Measurements from ENCODE around the gene TRAPPC4.
"Not testable (repeated sequence)": the region's sequence is repeated elsewhere in the genome, so short reads cannot be mapped to it uniquely, and the experiment has no call there.

TRAPPC4 gene, protein sequence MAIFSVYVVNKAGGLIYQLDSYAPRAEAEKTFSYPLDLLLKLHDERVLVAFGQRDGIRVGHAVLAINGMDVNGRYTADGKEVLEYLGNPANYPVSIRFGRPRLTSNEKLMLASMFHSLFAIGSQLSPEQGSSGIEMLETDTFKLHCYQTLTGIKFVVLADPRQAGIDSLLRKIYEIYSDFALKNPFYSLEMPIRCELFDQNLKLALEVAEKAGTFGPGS

DNA sequence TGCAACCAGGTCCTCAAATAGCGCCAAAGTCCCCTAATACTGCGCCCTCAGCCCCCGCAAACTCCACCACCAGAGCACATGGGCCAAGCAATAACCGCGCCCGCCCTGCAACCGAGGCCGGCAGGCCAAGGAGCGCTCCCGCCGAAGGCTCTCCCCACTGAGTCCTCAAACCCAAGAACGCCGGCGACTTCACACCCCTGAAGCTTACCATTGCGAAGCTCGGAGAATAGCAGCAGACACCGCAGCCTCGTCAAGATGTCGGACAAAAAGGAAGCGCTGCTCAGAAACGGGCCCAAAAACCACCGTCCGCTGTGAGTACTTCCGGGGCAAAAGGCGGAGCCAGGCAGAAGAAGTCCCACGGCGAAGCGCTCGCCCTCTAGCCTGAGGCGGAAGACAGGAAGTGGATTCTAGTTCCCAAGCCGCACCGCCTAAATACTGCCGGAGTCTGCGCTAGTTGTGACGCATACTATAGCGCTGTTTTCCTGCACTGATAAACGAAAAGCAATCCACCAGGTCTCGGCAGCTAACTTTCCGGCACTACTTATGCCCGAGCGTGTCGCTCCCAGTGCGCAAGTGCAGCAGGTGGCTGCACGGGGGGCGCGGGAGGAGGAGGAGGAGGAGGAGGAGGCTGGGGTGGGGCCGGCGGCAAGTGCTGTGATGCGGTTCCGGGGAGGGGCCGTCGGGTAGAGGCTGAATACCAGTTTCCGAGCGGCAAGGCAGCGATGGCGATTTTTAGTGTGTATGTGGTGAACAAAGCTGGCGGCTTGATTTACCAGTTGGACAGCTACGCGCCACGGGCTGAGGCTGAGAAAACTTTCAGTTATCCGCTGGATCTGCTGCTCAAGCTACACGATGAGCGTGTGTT lies at the start of gene TRAPPC4, which contains the start of gene RPS25:
TRAPPC4 (plus strand) TSS at position 693 of the 865 bp plus-strand sequence; CDS start at position 723, 30 bp downstream.
RPS25 (minus strand) TSS at position 270 of the 865 bp plus-strand sequence; CDS start at position 211, 59 bp downstream.
- in situ Hi-C loops (cut with HindIII; ENCODE audit: low sequenced_read_pairs): loop anchor here (5.0 kb wide), 1 partner anchor 84 kb away; the partner anchor contains the start of gene DPAGT1

DNA sequence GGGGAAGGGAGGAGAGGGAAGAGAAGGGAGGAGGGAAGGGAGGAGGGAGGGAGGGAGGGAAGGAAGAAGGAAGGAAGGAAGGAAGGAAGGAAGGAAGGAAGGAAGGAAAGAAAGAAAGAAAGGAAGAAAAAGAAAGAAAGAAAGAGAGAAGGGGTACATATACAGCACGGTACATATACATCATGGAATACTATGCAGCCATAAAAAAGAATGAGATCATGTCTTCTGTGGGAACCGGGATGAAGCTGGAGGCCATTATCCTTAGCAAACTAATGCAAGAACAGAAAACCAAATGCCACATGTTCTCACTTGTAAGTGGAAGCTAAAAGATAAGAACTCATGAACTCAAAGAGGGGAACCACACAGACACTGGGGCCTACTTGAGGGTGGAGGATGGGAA lies 49.1 kb upstream of the TRAPPC4 start:
- in situ Hi-C loops (cut with HindIII; ENCODE audit: low sequenced_read_pairs): not testable (repeated sequence)

DNA sequence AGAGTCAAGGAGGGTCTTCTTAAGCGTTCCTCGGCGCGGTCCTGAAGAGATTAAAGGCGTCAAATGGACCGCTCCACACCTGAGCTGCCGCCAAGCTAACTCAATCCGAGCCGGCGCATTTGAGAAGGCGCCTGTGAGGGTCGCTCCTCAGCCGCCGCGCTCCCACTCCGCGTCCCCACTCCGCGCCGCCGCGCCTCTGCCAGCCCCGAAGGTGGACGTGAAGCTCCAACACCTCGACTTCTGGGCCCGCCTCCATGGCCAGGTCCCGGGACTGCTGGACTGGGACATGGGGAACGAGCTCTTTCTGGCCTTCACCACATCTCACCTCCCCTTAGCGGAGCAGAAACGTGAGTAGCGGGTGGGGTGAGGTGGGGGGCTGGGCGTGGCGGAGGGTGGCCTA lies 46.9 kb upstream of the TRAPPC4 start, which contains the start of gene FOXR1:
FOXR1 (plus strand) TSS at position 116 of the 400 bp plus-strand sequence; CDS start at position 287, 171 bp downstream.
- in situ Hi-C loops (cut with HindIII; ENCODE audit: low sequenced_read_pairs): no loop called here

DNA sequence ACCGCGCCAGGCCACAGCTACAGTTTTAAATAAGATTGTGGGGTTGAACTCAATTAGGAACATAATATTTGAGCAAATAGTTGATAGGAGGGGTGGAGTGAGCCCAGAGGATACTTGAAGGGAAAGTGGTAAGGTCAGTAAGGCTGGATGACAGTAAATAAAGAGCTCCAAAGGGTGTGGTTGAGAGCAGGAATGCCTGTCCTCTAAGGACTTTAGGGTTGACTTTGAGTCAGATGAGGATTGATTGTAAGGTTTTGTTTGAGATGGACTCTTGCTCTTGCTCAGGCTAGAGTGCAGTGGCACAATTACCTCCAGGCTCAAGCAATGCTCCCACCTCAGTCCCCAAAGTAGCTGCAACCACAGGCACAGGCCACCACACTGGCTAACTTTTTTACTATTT lies 44.6 kb upstream of the TRAPPC4 start:
- in situ Hi-C loops (cut with HindIII; ENCODE audit: low sequenced_read_pairs): no loop called here

DNA sequence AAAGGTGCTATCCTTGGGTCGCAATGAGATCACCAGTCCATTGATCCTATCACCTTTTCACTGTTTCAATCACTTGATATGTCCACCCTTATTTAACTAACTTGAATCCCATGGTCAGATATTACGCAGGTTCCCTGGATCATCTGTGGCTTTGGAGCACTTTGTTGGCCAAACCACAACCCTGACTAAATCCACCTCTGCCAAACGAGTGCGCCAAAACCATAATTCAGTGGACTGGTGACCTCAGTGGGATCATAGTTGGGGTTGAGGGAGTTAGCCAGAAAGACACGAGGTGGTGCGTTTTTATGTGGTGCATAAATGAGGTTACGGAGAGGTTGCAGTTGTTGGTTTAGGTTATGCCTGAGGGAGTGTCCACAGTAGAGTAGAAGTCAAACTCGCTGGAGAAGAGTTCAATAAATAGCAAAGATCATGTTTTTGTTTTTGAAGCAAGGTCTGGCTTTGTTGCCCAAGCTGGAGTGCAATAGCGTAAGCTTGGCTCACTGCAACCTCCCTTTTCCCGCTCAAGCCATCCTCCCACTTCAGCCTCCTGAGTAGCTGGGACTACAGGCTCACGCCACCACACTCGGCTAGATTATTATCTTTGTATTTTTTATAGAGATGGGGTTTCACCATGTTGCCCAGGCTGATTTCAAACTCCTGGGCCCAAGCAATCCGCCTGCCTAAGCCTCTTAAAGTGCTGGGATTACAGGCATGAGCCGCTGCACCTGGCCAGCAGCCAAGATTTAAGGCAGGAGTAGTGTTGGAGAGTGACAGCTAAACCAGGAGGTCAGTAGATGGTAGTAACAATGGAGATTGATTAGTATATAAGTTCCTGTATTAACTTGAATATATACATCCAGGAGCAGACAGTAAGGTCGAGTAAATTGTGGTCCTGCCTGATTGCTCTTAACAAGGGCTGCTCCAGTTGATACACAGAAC lies 42.5 kb upstream of the TRAPPC4 start:
- in situ Hi-C loops (cut with HindIII; ENCODE audit: low sequenced_read_pairs): no loop called here

DNA sequence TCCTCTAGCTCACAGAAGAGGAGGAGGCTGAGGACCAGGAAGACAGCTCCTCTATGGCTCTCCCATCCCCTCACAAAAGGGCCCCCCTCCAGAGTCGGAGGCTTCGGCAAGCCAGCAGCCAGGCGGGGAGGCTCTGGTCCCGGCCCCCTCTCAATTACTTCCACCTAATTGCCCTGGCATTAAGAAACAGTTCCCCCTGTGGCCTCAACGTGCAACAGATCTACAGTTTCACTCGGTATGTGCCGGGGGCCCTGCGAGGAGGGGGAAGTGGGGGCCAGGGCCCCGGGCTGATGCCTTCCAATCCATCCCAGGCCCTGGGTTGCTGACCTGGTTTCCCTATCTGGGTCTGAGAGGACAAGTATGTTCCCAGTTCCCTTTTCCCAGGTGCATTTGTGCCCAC lies 39.1 kb upstream of the TRAPPC4 start:
- in situ Hi-C loops (cut with HindIII; ENCODE audit: low sequenced_read_pairs): no loop called here

DNA sequence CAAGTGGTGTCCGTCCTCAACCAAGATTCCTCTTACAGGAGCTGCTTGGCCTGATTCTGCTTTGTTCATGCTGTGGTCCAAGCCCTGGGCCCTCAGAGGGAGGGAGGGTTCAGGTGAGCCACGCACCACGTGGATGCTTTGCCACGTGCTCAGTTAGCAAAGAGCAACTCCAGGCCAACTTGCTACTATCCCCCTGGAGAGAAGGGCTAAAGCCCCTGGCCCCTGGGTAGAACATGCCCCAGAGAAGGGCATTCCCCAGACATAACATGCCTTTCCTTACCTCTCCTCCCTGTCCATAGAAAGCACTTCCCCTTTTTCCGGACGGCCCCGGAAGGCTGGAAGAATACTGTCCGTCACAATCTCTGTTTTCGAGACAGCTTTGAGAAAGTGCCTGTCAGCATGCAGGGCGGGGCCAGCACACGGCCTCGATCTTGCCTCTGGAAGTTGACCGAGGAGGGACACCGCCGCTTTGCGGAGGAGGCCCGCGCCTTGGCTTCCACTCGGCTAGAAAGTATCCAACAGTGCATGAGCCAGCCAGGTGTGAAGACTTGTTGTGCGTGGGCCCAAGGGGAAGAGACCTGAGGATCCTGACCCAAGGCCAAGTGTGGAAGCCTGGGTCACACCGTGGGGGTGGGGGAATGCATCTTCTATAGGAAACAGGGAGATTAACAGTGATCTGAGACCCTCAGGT lies 38.2 kb upstream of the TRAPPC4 start:
- in situ Hi-C loops (cut with HindIII; ENCODE audit: low sequenced_read_pairs): no loop called here

DNA sequence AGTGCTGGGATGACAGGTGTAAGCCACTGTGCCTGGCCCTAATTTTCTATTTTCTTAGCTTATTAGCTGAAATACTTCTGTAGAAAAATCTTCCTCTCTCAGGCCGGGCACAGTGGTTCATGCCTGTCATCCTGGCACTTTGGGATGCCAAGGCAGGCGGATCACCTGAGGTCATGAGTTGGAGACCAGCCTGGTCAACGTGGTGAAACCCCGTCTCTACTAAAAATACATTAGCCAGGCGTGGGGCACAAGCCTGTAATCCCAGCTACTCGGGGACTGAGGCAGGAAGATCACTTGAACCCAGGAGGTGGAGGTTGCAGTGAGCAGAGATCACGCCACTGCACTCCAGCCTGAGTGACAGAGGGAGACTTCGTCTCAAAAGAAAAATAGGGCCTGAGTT lies 34.2 kb upstream of the TRAPPC4 start:
- in situ Hi-C loops (cut with HindIII; ENCODE audit: low sequenced_read_pairs): not testable (repeated sequence)

DNA sequence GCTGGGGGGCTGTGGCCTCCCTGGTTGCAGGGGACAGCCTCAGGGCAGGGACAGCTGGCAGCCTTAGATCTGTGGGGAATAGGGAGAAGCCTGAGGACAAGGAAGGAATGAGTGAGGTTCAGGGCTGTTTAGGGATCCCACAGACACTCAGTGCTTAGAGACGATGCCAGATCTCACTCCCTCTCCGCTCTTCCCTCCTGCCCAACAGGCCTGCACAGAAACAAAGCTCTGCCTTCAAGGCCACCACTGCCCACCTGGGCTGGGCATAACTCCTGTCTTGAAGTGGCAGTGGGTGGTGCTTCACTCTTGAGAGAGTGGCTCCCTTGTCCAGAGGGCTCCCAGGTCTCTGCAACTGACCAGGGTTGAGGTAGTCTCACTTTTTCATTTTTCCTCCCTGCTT lies 33.7 kb upstream of the TRAPPC4 start:
- in situ Hi-C loops (cut with HindIII; ENCODE audit: low sequenced_read_pairs): no loop called here

DNA sequence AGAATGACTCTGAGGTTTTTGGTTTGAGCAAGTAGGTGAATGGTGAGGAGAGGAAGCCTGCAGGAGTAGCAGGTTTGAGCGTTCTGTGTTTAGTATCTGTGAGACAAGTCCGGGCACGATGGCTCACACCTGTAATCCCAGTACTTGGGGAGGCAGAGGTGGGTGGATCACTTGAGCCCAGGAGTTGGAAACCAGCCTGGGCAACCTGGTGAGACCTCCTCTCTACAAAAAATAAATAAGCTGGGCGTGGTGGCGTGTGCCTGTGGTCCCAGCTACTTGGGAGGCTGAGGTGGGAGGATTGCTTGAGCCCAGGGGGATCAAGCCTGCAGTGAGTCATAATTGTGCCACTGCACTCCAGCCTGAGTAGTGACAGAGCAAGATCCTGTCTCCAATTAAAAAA lies 30.3 kb upstream of the TRAPPC4 start:
- in situ Hi-C loops (cut with HindIII; ENCODE audit: low sequenced_read_pairs): no loop called here

DNA sequence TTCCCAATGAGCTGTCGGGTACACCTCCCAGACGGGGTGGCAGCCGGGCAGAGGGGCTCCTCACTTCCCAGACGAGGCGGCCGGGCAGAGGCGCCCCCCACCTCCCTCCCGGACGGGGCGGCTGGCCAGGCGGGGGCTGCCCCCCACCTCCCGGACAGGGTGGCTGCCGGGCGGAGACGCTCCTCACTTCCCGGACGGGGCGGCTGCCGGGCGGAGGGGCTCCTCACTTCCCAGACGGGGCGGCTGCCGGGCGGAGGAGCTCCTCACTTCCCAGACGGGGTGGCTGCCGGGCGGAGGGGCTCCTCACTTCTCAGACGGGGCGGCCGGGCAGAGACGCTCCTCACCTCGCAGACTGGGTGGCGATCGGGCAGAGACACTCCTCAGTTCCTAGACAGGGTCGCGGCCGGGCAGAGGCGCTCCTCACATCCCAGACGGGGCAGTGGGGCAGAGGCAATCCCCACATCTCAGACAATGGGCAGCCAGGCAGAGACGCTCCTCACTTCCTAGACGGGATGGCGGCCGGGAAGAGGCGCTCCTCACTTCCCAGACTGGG lies 27.0 kb upstream of the TRAPPC4 start:
- in situ Hi-C loops (cut with HindIII; ENCODE audit: low sequenced_read_pairs): not testable (repeated sequence)

DNA sequence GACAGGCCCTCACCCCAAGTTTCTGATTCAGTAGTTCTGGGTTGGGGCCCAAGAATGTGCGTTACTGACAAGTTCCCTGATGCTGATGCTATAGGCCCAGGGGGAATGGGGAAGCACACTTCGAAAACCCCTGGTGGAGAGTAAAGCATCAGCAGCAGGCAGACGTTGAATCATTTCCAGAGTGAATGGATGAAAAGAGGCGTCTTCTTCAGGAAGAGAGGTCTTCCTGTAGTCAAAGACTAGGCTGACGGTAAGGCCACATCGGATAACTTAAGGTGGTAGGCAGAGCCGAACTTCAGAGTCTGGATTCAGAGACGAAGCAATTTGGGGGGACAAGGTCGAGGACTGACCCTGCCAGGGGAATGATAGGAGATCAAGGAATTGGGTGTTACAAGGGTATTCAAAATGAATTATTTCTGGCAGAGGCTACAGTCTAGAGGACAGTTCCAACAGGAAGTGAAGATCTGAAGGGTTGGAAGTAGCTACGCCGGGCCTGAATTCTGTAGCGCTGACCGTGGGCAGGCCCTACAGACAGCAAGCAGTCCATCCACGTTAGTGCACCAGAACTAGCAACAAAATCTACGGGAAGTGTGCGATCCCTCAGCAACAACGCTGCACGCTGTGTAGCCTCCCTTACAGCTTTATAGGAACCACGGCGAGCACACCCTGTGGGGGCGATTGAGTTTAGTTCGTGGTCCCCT lies 21.5 kb upstream of the TRAPPC4 start:
- in situ Hi-C loops (cut with HindIII; ENCODE audit: low sequenced_read_pairs): no loop called here

DNA sequence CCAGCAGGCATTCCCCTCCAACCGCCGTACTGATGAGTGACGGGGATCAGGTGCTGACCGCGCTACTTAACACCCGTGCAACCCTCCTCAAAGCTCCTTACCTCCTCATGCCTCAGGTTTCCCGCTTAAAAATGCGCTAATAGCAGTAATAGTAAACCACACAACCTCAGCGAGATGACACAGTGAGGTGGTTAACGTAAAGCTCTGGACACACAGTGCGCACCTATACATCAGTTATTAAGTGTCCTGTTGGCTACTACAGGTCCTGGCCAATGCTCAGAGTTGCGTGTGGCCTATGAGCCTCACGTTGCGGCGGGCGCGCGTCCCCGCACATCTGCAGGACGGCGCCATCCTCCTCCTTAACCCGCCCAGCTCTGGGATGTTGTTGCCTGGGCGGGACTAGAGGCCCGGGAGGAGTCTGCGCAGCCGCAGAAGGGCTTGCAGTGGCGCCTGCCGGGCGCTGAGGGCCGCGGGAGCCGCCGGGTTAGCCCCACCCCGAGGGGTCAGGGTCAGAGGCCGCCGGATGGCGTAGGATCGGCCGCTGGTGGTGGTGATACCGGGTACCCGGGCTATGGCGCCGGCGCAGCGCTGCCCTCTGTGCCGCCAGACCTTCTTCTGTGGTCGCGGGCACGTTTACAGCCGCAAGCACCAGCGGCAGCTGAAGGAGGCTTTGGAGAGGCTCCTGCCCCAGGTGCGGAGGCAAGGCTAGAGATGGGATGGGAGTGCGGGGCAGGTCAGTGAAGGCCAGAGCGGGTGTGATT lies 20.8 kb upstream of the TRAPPC4 start, which contains the start of gene CENATAC:
CENATAC (plus strand) TSS at position 512 of the 761 bp plus-strand sequence; CDS start at position 572, 60 bp downstream.
- in situ Hi-C loops (cut with HindIII; ENCODE audit: low sequenced_read_pairs): no loop called here

DNA sequence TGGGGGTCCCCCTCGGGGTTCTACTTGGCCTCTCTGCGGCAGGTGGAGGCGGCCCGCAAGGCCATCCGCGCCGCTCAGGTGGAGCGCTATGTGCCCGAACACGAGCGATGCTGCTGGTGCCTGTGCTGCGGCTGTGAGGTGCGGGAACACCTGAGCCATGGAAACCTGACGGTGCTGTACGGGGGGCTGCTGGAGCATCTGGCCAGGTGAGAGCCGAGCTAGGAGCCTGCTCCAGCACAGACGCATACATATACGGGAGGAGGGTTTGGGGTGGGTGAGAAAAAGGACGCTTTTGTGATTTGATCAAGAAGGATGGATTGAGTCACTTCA lies 20.2 kb upstream of the TRAPPC4 start:
- in situ Hi-C loops (cut with HindIII; ENCODE audit: low sequenced_read_pairs): no loop called here

DNA sequence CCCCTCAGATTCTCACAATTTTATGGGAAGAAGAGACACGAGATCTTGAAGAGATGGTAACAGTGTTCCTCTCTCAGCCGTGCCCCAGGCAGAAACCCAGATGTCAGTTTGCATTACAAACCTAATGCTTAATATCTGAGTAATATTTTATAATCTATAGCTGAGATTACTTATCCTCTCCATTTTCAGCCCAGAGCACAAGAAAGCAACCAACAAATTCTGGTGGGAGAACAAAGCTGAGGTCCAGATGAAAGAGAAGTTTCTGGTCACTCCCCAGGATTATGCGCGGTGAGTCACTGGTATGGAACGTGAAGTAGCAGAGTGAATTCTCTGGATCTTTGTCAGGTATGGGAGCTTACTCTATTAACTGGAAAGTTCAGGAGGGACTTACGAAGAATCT lies 19.7 kb upstream of the TRAPPC4 start:
- in situ Hi-C loops (cut with HindIII; ENCODE audit: low sequenced_read_pairs): no loop called here

DNA sequence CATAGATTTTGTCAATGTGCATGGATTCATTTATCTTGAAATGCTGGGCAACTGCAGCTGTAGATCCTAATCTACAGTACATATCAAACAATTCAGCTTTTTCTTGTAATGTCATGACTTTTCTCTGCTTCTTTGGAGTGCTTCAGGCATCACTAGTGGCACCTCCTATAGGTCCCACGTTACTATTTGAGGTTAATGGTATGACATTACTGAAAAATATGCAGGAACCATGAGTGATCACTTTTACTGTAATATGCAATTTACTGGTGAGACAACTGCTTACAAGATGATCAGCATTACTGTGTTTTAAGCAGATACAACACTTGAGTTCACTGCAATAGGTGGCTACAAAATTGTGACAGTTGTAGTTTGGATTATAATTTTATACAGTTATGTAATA lies 17.7 kb upstream of the TRAPPC4 start:
- in situ Hi-C loops (cut with HindIII; ENCODE audit: low sequenced_read_pairs): no loop called here

DNA sequence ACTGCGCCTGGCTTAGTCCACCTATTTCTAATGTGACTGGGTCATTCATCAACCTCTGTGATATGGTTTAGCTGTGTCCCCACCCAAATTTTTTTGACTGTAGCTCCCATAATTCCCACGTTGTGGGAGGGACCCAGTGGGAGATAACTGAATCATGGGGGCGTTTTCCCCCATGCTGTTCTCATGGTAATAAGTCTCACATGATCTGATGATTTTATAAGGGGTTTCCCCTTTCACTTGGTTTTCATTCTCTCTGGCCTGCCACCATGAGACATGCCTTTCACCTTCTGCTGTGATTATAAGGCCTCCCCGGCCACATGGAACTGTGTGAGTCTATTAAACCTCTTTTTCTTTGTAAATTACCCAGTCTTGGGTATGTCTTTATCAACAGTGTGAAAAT lies 11.9 kb upstream of the TRAPPC4 start:
- in situ Hi-C loops (cut with HindIII; ENCODE audit: low sequenced_read_pairs): no loop called here

DNA sequence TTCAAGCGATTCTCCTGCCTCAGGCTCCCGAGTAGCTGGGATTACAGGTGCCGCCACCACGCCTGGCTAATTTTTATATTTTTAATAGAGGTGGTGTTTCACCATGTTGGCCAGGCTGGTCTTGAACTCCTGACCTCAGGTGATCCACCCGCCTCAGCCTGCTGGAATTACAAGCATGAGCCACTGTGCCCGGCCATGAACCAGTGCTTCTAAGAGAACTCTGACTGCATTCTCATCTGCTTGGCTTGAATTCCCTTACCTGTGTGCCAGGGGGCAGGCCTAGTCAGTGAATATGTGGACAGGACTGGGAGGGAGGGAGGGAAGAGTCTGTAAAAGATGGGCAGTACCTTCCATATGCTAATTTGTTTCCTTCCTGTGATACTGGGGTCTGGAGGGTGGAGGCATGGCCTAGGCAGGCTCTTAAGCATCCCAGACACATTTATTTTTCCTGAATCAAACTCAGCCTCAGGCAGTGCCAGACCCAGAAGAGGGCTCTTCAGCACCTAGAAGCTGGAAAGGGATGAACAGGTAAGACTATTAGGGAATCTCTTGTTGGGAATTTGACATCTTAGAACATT lies 7.0 kb upstream of the TRAPPC4 start:
- in situ Hi-C loops (cut with HindIII; ENCODE audit: low sequenced_read_pairs): no loop called here
